GF-D8 (cell line): ENCODE data around the gene WNT2.
A peak's percentile ranks its signal among the peaks of the same experiment; 100 is the strongest.
"Not testable (repeated sequence)": the region's sequence is repeated elsewhere in the genome, so short reads cannot be mapped to it uniquely, and the experiment has no call there.

Experiments
- DNase-seq: peaks from one replicate; lab custom pipeline; 2025; lab: John Stamatoyannopoulos, UW

WNT2 gene

GRCh38 chr7:117262546-117262945 lies 60.3 kb downstream of the WNT2 start:
- DNase-seq, result no peak

DNA sequence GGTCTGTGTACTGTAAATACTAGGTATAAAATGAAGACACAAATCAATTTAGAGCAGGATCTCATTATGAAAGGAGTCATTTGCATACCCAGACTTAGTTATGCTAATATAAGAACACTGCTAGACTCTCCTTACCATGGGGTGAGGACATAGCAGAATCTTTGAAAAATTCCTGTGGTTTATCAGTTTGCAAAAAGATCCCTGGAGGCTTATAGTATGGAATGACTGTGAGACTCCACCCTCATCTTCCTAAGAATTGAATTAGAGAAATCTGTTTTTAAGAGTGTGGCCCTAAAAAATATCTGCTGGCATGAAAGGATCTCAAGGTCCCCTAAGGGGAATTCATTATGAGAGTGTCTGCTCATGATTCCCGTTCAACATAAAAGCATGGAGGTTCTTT lies 63.2 kb downstream of the WNT2 start:
- DNase-seq, result no peak

DNA sequence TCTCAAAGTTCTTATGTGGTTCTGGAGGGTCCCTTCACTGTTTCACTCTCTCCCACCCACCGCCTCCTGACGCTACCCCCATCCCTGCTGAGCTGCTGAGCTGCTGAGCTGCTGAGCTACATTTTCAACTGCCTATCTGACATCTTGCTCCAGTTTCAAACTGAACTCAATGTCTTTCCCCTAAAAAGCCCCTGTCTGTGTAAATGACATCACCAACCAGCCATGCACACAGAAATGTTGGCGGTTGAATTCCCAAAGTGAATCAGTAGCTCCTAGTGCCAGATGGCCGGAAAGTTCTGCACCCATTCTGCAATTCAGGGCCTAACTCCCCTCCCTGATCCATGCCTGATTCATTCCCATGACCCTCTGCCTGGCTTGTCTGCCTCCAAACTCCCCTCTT lies 71.2 kb downstream of the WNT2 start:
- DNase-seq, result no peak

DNA sequence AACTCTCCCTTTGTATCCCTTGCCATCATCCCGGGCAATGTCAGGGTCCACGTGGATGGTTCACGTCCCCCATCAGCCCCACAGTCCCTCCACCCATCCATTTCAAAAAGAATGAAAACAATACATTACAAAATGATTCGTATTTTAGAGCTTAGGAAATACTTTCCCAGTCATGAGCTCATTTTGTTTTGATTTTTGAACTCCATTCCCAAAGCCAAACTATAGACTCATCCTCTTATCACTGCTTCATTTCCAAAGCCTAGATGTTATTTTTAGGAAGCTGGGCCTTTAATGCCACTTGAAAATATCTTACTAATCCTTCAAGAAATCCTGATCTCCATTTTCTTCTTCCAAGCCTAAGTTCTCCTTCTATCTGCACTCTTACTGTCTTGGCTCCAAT lies 72.1 kb downstream of the WNT2 start:
- no peak for DNase-seq

DNA sequence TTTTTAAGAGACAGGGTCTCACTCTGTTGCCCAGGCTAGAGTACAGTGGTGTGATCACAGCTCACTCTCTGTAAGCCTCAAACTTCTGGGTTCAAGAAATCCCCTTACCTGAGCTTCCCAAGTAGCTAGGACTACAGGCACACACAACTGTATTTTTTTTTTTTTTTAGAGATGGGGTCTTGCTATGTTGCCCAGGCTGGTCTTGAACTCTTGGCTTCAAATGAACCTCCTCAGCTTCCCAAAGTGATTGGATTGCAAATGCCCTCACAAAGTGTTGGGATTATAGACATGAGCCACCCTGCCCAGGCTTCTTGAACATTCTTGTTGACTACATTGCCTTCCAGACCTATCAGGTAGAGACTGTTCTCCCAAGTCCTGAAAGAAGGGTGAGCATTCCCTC lies 72.6 kb downstream of the WNT2 start:
- no peak for DNase-seq

DNA sequence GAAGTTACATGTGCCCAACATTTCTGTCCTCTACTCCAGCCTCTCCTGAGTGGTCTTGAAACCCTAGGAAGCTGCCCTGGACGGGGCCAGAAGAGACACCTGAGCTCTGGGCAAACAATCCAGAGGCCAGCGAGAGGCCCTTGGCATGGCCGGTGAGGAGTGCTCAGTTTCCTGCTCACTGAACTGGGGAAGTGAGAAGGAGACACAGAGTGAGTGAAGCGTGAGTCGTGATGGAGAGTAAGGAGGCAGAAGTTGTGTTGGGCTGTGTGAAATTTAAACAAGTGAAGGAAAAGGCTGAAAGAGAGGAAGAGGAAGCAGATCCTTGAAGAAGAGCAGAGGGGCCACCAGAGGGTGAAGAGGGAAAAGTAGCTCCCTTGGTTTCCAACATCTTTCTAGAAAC lies 73.2 kb downstream of the WNT2 start:
- no peak for DNase-seq

GRCh38 chr7:117248829-117249228 lies 74.0 kb downstream of the WNT2 start:
- DNase-seq, result no peak

GRCh38 chr7:117247809-117248208 lies 75.0 kb downstream of the WNT2 start:
- DNase-seq, result no peak

- DNase-seq, result not testable (repeated sequence)
These were observed 77.2 kb downstream of the WNT2 start for GRCh38 chr7:117245703-117246102.

DNA sequence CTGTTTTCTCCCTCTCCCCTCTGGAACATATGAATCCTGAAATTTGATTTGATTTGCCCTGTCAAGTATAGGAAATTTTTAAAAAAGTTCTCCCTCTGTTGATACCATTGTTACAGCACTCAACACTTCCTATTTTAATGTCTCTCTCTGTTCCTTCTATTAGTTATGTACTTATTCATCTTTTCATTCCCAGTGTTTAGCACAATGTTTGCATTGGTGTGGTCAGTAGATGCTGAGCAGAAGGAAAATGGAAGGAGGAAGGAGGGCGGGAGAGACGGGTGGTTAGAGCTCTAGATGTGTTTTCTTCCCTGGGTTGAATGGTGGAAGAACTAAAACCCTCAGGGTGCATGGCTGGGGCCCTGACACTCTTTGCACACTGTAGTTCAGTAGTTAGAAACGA lies 79.5 kb downstream of the WNT2 start:
- DNase-seq, result no peak

GRCh38 chr7:117241088-117241487 lies 81.8 kb downstream of the WNT2 start:
- no peak for DNase-seq

- no peak for DNase-seq
These were observed 83.9 kb downstream of the WNT2 start for GRCh38 chr7:117238937-117239336.

- DNase-seq, result no peak
These were observed 84.4 kb downstream of the WNT2 start for GRCh38 chr7:117238472-117238871.

GRCh38 chr7:117237646-117238045 lies 85.2 kb downstream of the WNT2 start:
- DNase-seq, result no peak

GRCh38 chr7:117231047-117231359 lies 91.9 kb downstream of the WNT2 start:
- no peak for DNase-seq

- no peak for DNase-seq
These were observed 92.4 kb downstream of the WNT2 start for GRCh38 chr7:117230276-117231046.

GRCh38 chr7:117229350-117229749 lies 93.5 kb downstream of the WNT2 start:
- peak; percentile 4 for DNase-seq

- peak; percentile 32 for DNase-seq
These were observed 95.8 kb downstream of the WNT2 start for GRCh38 chr7:117227091-117227490.

DNA sequence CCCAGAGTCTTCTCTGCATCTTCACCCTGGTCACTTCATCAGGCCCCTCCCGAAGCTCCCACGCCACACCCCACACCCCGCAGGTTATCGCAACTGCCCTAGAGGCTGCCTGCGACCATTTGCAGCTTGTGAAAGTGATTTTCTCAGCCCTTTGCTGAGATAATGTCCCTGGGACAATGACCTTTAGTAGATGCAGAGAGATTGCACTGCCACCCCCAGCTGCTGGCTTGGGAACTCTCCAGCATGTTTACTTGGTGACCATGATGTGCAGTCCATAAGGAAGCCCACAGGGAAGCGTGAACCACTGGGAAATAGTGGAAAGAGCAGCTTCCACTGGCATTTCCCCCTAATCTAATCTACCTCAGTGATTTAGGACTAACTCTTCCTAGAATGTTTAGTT lies 97.3 kb downstream of the WNT2 start:
- no peak for DNase-seq
